ENCODE results near the gene CAMK4.

CAMK4 gene

GRCh38 chr5:111194925-111195324 is 29.3 kb upstream of the CAMK4 start:
- no peak overlapping the region for H3K4me3 ChIP-seq (ENCODE audit: low read depth, low read length)
- H3K9me3 ChIP-seq (ENCODE audit: control insufficient read depth, insufficient read depth, low read depth, low read length): no peaks in the 10 kb centered on the region
- ChIA-PET POLR2A (no interaction called here), CTCF (no interaction called here)
- peaks cover 8% of the 10 kb centered on the region; the same call in 1 of the 2 replicates for H3K4me1 ChIP-seq (ENCODE audit: control insufficient read depth, insufficient read depth, low read length)
- no peaks in the 10 kb centered on the region for H3K36me3 ChIP-seq (ENCODE audit: control insufficient read depth in 2 of 2, insufficient read depth in 1 of 2, low read length in 2 of 2)
- no peak for TF ChIP-seq ZNF398 (tag by site-specific recombination; IDR thresholded peaks at IDR 0.05)
- H3K27ac ChIP-seq (ENCODE audit: extremely low read depth, low read depth, low read length): no peak overlapping the region

GRCh38 chr5:111197523-111197922 is 26.7 kb upstream of the CAMK4 start:
- no peak overlapping the region for H3K4me3 ChIP-seq (ENCODE audit: low read depth, low read length)
- ChIA-PET CTCF (no interaction called here), POLR2A (no interaction called here)
- TF ChIP-seq ZNF449 (tag by site-specific recombination; IDR thresholded peaks at IDR 0.05) (no peak), ZNF658 (tag by site-specific recombination; IDR thresholded peaks at IDR 0.05) (no peak), ZBTB6 (tag by site-specific recombination; IDR thresholded peaks at IDR 0.05) (peak; percentile 16; the same call in 1 of the 2 replicates), ZNF473 (tag by site-specific recombination; IDR thresholded peaks at IDR 0.05) (no peak), ZNF121 (tag by site-specific recombination; IDR thresholded peaks at IDR 0.05) (no peak), ZNF561 (tag by site-specific recombination; IDR thresholded peaks at IDR 0.05; ENCODE audit: borderline replicate concordance) (0 out of 2 replicates have a peak, but pooled peaks have one; percentile 42), ZNF416 (tag by site-specific recombination; IDR thresholded peaks at IDR 0.05) (no peak), ELK4 (IDR thresholded peaks at IDR 0.05; ENCODE audit: borderline replicate concordance, low read depth, low read length) (no peak), ZNF776 (tag by site-specific recombination; IDR thresholded peaks at IDR 0.05; ENCODE audit: borderline replicate concordance) (no peak), ZBTB20 (tag by site-specific recombination; IDR thresholded peaks at IDR 0.05) (peak; percentile 84), SP3 (tag by site-specific recombination; IDR thresholded peaks at IDR 0.05) (no peak), ZBTB17 (tag by site-specific recombination; IDR thresholded peaks at IDR 0.05) (peak; percentile 71), ZNF114 (tag by site-specific recombination; IDR thresholded peaks at IDR 0.05) (no peak), INSM2 (tag by site-specific recombination; IDR thresholded peaks at IDR 0.05) (no peak), ZNF560 (tag by site-specific recombination; IDR thresholded peaks at IDR 0.05; ENCODE audit: borderline replicate concordance) (no peak)
- no peak overlapping the region for H3K27ac ChIP-seq (ENCODE audit: extremely low read depth, low read depth, low read length)
- H3K9me3 ChIP-seq (ENCODE audit: control insufficient read depth, insufficient read depth, low read depth, low read length): no peaks in the 10 kb centered on the region
- H3K36me3 ChIP-seq (ENCODE audit: control insufficient read depth in 2 of 2, insufficient read depth in 1 of 2, low read length in 2 of 2): no peaks in the 10 kb centered on the region
- peaks cover 14% of the 10 kb centered on the region; the same call in 1 of the 2 replicates for H3K4me1 ChIP-seq (ENCODE audit: control insufficient read depth, insufficient read depth, low read length)

Data from HEK293 (cell line).